DOHH2 (cell line): Measurements from ENCODE around the gene TMEM164.

Experiments
- H3F3A ChIP-seq: fragments of 200-600 bp; sonication (generic), shearing (Covaris generic); 2 replicates; pipeline ENCODE4 v1.6.0; 2016; ENCODE audit warnings: antibody characterized with exemption, mild to moderate bottlenecking; ENCODE audit not compliant: control insufficient read depth, insufficient read depth
- H3K27ac ChIP-seq: fragments of 200-600 bp; sonication (generic); 2 replicates; pipeline ENCODE4 v1.5.1; 2014; ENCODE audit warnings: low read depth, mild to moderate bottlenecking, low read length, moderate library complexity
- H3K27me3 ChIP-seq: fragments of 200-600 bp; sonication (generic); 2 replicates; pipeline ENCODE4 v1.6.1; 2014; ENCODE audit warnings: mild to moderate bottlenecking, low read length, mixed read lengths; ENCODE audit not compliant: control insufficient read depth
- H3K36me3 ChIP-seq: fragments of 200-600 bp; sonication (generic); 2 replicates; pipeline ENCODE4 v1.6.1; 2014; ENCODE audit warnings: mild to moderate bottlenecking, low read length, moderate library complexity, mixed read lengths; ENCODE audit not compliant: control insufficient read depth
- H3K4me1 ChIP-seq: fragments of 200-600 bp; sonication (generic); 2 replicates; pipeline ENCODE4 v1.6.1; 2014; ENCODE audit warnings: mild to moderate bottlenecking, low read length, mixed read lengths; ENCODE audit not compliant: control insufficient read depth
- H3K4me2 ChIP-seq: fragments of 200-600 bp; sonication (generic); 2 replicates; pipeline ENCODE4 v1.6.0; 2014; ENCODE audit warnings: mild to moderate bottlenecking, low read length, moderate library complexity
- H3K4me3 ChIP-seq: fragments of 200-600 bp; sonication (generic); 2 replicates; pipeline ENCODE4 v1.5.1; 2014; ENCODE audit warnings: mild to moderate bottlenecking, low read length, mixed read lengths
- H3K79me2 ChIP-seq: fragments of 200-600 bp; sonication (generic); 2 replicates; pipeline ENCODE4 v1.6.1; 2014; ENCODE audit warnings: mild to moderate bottlenecking, low read length, mixed read lengths; ENCODE audit not compliant: control insufficient read depth
- H3K9me2 ChIP-seq: fragments of 200-600 bp; sonication (generic); replicated peaks from 2 replicates; pipeline ENCODE4 v1.6.1; 2014; ENCODE audit warnings: mild to moderate bottlenecking, low read length, mixed read lengths; ENCODE audit not compliant: control insufficient read depth
- H3K9me3 ChIP-seq: fragments of 200-600 bp; sonication (generic); 2 replicates; pipeline ENCODE4 v1.6.1; 2014; ENCODE audit warnings: antibody characterized with exemption, low read length, mixed read lengths; ENCODE audit not compliant: control insufficient read depth, insufficient read depth
- H4K20me1 ChIP-seq: fragments of 200-600 bp; sonication (generic); 2 replicates; pipeline ENCODE4 v1.6.0; 2014; ENCODE audit warnings: low read depth, mild to moderate bottlenecking, antibody characterized with exemption, low read length, moderate library complexity; ENCODE audit not compliant: control insufficient read depth, insufficient read depth
- EZH2phosphoT487 ChIP-seq: fragments of 200-600 bp; sonication (generic); IDR thresholded peaks from 2 replicates; pipeline ENCODE4 v1.6.1; 2017; ENCODE audit warnings: borderline replicate concordance, mild to moderate bottlenecking, antibody characterized with exemption, low read length, moderate library complexity, mixed read lengths
- TF ChIP-seq, protein P1 (sequence below): fragments of 200-600 bp; sonication (generic); IDR thresholded peaks from one replicate; pipeline ENCODE4 v1.5.1; 2014; ENCODE audit warnings: antibody characterized with exemption, mild to moderate bottlenecking, low read depth, low read length; ENCODE audit not compliant: poor library complexity, severe bottlenecking

The TMEM164 gene

DNA sequence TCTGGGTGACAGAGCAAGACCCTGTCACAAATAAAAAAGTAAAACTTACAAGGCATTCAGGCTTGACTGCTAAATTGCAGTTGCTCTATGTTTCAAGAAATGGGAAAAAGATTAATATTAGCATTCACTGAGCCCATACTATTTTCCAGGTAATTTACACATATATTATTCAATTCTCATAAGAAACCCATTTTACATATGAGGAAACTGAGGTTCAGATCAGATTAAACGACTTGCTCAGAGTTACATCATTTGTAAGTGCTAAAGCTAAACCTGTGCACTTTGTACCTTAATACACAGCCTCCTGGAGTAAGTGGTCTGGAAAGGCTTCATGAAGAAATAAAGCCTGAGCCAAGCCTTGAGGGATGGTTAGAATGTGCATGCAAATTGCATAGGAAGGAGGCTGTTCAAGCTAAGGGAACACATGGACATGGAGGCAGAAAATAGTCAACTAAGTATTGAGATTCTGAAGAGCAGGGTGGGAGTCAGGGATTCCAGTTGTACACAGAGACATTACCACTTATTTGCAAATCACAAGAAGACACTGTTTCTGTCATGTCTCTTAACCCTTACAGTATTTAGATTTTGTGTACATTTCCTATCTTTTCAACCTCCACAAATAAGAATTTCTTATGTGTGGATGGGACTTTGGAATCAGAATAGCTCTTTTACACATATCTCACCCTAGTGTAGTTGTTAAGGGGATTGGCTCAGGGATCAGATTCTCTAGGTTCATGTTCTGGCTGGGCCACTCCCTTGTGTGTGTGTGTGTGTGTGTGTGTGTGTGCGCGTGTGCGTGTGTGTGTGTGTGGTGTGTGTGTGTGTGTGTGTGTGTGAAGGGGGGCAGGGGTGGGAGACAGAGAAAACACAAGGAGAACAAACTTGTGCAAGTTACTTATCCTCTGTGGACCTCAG, 113.4 kb downstream of the TMEM164 start:
- no peak overlapping the region for H3K4me3 ChIP-seq
- H3K27ac ChIP-seq = no peak overlapping the region
- H3K4me2 ChIP-seq = no peak overlapping the region
- no peak for TF ChIP-seq EZH2phosphoT487
- TF ChIP-seq, protein P1, sequence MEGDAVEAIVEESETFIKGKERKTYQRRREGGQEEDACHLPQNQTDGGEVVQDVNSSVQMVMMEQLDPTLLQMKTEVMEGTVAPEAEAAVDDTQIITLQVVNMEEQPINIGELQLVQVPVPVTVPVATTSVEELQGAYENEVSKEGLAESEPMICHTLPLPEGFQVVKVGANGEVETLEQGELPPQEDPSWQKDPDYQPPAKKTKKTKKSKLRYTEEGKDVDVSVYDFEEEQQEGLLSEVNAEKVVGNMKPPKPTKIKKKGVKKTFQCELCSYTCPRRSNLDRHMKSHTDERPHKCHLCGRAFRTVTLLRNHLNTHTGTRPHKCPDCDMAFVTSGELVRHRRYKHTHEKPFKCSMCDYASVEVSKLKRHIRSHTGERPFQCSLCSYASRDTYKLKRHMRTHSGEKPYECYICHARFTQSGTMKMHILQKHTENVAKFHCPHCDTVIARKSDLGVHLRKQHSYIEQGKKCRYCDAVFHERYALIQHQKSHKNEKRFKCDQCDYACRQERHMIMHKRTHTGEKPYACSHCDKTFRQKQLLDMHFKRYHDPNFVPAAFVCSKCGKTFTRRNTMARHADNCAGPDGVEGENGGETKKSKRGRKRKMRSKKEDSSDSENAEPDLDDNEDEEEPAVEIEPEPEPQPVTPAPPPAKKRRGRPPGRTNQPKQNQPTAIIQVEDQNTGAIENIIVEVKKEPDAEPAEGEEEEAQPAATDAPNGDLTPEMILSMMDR = no peak
- H3K9me3 ChIP-seq = no peaks in the 10 kb centered on the region
- H3F3A ChIP-seq = no peaks in the 10 kb centered on the region
- H3K79me2 ChIP-seq = no peaks in the 10 kb centered on the region
- no peaks in the 10 kb centered on the region for H4K20me1 ChIP-seq
- H3K36me3 ChIP-seq = no peaks in the 10 kb centered on the region
- H3K9me2 ChIP-seq = no peaks in the 10 kb centered on the region
- no peaks in the 10 kb centered on the region for H3K27me3 ChIP-seq
- H3K4me1 ChIP-seq = no peaks in the 10 kb centered on the region

DNA sequence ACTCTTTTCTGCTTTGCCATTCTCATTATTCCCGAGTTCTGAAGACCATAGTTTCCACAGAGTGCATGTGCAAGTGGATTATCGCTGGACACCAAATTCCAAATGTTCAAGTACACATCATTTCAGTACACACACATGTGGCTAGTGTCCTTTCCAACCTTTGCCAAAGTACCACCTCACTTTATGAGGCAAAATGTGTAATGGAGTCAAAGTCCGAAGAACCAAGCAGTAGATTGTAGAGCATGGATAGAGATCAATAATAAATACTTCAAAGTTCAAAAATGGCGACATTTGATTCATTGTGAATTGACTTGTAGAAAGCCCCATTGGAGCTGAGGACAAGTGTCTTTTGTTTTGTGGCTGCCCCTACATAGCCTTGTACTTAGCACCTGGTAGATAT, 115.6 kb downstream of the TMEM164 start:
- Histone ChIP-seq H3K27me3 (no peaks in the 10 kb centered on the region), H3K36me3 (no peaks in the 10 kb centered on the region), H3K79me2 (no peaks in the 10 kb centered on the region), H3K27ac (no peak overlapping the region), H3K4me2 (no peak overlapping the region), H3K9me3 (no peaks in the 10 kb centered on the region), H3K4me1 (no peaks in the 10 kb centered on the region), H3F3A (no peaks in the 10 kb centered on the region), H4K20me1 (no peaks in the 10 kb centered on the region), H3K9me2 (no peaks in the 10 kb centered on the region), H3K4me3 (no peak overlapping the region)
- TF ChIP-seq, protein P1 = no peak
- no peak for TF ChIP-seq EZH2phosphoT487

DNA sequence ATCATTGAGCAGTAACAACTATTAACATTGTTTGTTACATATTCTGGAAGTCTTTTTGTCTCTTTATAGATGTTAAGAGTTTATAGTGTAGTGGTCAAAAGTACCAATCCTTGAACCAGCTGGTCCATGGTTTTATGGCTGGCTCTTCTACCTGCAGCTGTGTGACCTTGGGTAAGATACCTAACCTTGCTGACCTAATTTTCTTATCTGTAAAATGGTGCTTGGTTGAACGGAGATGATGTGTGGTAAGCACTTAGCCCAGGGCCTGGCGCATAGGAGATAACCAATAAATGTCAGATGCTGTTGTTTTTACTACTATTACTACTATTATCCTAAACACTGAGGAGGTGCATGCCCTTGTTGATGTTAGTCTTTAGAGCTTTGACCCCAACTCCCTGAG, 116.6 kb downstream of the TMEM164 start:
- H3K4me2 ChIP-seq = no peak overlapping the region

More for the DNA sequence above, 116.6 kb downstream of the TMEM164 start:
- Histone ChIP-seq H3K9me3 (no peaks in the 10 kb centered on the region), H3K4me3 (no peak overlapping the region), H3K36me3 (no peaks in the 10 kb centered on the region), H3K79me2 (no peaks in the 10 kb centered on the region), H3F3A (no peaks in the 10 kb centered on the region), H3K4me1 (no peaks in the 10 kb centered on the region), H4K20me1 (no peaks in the 10 kb centered on the region), H3K27ac (no peak overlapping the region), H3K27me3 (no peaks in the 10 kb centered on the region), H3K9me2 (no peaks in the 10 kb centered on the region)
- TF ChIP-seq, protein P1 = no peak
- TF ChIP-seq EZH2phosphoT487 = no peak
